H4 (cell line): ENCODE results near the gene ANKDD1A. TPM values are rescaled to one million over a fixed set of nuclear protein-coding genes. Genes with fewer than 3 reads are reported as not detected.

ENCODE experiments used
- DNase-seq: peaks from one replicate; pipeline ENCODE4 v3.0.0-alpha.2; 2015; ENCODE audit warnings: low spot score
- total RNA-seq: library from RNA; depleted of rRNA; stranded (reverse); fragments of >200 nt; shearing (Covaris generic); gene quantifications from 2 replicates; pipeline ENCODE4 v1.2.3, GENCODE V29; 2014

The ANKDD1A gene
- total RNA-seq, 1 experiment from 2014 or later: 1.1 TPM

DNA sequence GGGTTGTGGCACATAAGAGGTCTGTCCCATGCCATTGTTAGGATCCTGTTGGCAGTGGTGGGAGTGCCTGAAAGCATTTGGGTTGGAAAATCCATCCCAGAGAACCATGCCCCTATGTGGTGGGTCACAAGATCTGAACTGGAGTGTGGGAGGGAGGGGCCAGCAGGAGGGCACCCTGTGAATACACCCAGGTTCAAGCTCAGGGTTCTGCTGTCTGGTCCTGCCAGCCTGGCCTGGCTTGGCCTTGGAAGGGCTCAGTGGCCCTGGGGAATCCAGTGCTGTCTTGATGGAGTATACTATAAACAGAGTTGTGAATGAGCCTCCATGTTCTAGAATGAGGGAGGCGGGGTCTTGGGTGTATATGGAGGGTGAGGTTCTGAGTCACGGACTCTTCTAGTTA, 11.8 kb downstream of the ANKDD1A start:
- no peak for DNase-seq

DNA sequence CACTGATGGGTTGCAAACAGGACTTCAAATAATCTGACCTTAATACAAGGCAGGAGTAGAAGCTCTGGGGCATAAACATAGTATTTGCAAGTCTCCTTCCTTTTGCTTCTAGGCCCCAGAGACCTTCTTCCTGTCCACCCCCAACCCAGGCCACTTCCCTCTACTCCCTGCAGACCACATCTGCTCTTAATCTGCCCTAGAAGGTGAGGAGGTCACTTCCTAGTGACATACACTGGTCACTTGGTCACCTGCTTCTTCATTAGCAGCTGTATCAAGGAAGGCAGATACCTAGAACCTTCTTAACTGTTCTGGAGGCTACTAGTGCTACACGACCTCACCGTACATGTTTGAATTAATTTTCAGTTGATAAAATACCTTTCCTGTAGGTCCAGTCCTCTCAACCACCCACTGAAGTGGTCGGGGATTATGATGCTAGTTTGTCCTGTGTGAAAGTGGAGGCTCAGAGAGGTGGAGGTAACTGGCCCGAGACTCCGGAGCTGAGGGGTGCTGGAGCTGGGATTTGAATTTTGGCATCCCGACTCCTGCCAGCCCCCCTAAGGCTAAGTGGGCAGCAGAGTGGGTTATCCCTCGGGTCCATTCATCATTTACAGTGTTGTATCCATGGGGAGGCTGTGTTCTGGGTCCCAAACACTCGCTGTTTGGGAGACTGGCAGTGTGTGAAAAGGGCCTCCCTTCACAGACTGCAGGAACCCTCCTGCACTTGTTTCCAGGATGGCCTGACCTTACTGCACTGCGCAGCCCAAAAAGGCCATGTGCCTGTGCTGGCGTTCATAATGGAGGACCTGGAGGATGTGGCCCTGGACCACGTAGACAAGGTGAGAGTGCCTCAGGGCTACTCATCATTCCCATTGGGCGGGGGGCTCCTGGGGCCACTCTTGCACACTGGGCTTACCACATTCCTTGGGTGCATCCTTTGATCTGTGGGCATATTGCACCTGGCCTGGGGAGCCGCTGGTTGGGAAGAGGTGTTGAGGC, 13.9 kb downstream of the ANKDD1A start:
- no peak for DNase-seq

DNA sequence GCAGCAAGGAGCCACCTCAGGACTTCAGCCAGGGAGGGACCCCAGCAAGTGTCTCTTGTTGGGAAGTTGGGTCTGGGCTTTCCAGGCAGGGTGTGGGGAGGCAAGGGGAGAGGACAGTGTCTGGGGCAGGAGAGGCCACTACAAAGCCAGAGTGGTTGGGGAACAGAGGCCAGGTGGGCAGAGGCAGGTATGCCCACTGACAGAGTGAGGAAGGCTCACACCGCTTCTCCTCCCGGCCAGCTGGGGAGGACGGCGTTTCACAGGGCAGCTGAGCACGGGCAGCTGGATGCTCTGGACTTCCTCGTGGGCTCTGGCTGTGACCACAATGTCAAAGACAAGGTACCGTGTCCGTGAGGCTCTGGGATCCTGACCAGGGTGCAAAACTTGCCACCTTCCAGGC, 15.0 kb downstream of the ANKDD1A start:
- DNase-seq: no peak

DNA sequence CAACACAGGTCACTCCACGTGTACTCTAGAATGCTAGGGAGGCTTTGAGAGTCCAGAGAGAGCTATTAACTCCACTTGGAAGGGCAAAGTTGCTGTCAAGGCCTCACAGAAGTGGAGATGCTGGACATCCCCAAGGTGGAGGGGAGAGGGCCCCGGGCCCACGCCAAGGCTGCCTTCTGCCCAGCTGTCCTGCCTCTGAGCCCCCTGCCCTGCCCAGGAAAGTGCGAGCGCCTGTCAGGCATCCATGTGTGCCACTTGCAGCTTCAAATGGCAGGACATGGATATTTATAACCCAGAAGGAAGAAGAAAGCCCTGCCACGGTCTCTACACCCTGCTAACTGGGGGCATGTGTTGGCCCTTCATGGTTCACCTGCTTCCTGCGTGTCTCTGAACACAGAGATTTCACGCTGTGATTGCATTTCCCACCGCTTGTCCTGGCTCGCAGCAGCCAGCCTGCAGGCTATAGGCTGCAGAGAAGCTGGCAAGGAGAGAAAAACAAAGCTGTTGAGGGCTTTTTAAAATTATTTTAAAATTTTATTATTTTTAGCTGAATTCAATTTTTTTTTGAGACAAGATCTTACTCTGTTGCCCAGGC, 17.0 kb downstream of the ANKDD1A start:
- DNase-seq: no peak

DNA sequence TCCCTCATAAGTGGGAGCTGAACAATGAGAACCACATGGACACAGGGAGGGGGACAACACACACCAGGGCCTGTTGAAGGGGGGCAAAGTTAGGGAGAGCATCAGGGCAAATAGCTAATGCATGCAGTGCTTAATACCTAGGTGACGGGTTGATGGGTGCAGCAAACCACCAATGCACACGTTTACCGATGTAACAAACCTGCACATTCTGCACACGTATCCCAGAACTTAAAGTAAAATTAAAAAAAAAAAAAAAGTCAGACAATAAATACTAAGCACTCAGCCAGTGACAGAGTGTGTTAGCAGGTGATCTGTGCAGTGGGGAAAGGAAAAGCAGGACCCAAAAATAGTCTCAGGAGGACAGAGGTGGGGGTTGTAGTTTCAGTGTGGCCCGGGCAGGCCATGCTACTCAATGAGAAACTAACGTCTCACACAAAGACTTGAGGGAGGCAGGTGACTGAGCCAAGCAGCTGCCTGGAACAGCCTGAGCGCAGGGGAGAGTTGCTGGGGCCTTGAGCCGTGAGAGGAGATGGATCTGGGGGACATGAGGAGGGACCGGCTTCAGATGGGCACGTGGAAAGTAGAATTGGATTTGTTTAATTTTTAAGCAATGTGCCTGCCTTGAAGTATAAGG, 18.4 kb downstream of the ANKDD1A start:
- no peak for DNase-seq

DNA sequence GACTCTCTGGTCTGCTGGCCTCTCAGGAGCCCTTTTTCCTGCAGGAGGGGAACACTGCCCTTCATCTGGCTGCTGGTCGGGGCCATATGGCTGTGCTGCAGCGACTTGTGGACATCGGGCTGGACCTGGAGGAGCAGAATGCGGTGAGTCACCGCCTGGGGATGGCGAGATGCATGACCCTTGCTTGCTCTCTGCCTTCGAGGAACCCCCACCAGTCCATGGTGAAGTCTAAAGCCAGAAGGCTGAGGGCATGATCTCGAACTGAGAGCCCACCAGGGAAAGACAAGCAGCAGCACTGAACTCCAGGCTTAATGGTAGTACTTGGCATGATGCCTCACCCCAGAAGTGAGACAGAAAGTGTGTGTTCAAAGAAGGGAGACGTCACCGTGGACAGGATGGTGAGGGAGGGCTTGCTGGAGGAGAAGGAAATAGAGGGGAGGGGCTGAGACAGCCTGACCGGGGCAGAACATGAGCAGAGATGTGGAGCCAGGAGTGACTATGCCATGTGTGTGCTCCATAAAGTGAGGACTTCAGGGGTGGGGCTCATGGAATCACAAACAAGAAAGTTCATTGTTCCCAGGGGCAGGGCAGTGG, 19.2 kb downstream of the ANKDD1A start:
- DNase-seq: peak; percentile 31

DNA sequence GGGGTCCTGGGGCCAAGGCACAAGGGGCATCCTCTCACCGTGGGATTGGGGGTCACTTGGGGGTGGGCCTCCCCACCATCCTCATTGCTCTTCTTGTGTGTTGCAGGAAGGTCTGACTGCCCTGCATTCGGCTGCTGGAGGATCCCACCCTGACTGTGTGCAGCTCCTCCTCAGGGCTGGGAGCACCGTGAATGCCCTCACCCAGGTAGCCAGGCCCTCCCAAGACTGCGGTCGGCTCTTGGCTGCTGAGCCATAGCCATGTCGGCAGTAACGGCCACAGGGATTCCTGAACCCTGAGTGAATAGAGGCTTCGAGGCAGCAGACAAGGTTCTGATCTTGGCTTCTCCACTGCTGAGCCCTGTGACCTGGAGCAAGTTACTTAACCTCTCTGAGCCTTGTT, 19.7 kb downstream of the ANKDD1A start:
- no peak for DNase-seq

DNA sequence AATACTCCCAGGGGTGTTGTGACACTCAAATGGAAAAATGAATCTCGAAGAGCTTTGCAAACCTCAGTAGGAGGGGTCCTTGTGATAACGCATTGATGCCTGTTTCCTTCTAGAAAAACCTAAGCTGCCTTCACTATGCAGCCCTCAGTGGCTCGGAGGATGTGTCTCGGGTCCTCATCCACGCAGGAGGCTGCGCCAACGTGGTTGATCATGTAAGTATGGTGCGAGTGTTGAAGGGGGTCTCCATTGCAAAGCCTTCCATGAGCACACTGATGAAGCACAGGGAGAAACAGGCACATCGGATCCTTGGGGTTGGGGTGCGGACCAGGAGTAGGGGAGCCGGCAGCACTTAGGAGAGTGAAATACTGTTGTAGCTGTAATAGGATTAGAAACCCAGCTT, 22.3 kb downstream of the ANKDD1A start:
- DNase-seq: no peak

DNA sequence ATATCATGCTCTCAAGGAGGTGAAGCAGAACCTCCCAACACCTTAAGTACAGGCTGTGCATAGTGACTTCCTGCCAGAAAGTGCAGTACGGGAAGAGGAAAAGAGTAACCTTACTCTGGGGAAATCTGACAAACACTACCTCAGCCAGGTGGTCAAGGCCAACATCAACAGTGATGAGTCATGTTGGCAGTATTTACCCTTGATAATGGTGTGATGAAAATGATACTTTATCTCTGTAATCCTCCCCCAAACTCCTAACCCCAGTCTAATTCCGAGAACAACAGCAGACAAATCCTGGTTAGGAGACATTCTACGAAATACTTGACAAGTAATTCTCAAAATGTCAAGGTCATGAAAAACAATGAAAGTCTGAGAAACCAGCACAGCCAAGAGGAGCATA, 26.5 kb downstream of the ANKDD1A start:
- DNase-seq: no peak

DNA sequence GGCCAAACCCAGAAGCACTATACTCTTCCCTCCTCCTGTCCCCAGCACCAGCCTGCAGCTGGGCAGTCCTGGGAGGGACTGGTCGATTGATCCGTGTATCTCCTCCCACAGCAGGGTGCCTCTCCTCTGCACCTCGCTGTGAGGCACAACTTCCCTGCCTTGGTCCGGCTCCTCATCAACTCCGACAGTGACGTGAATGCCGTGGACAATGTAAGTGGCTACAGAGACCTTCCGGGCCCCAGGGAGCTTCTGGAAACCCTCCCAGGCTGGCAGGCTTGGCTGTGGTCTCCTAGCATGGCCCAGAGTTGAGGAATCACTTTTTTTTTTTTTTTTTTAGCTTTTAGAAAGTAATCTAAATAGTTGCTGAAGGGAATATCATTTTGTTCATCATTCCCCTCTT, 30.7 kb downstream of the ANKDD1A start:
- DNase-seq: no peak

DNA sequence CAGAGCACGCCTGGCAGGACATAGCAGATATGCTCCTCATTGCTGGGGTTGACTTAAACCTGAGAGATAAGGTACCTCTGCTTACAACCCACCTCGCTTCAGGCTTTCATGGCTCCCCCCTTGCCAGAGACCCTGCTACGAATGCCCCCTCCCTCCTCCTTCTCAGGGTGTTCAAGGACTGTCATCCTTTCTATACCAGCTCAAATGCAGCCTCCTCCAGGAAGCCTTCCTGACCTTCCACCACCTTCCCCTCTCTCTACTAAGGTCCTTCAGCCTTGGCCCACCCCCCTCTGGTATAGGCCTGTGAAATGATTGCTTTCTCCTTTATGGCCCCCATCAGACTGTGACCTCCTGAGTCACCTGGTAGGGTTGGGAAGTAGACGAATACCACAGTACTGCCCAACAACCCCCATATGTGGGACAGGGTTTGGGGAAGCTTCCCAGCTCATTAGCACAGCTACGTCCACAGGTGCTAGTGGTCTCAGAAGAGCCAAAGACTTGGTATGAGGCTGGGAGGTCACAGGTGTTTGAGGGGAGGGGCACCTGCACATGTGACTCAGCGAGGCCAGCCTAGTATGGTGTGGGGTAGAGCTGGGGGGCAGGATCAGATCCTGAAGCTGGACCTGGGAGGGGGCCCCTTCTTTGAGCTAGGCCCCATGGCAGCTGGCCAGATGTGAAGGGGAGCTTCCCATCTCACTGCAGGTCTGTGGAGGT, 32.0 kb downstream of the ANKDD1A start:
- DNase-seq: no peak

DNA sequence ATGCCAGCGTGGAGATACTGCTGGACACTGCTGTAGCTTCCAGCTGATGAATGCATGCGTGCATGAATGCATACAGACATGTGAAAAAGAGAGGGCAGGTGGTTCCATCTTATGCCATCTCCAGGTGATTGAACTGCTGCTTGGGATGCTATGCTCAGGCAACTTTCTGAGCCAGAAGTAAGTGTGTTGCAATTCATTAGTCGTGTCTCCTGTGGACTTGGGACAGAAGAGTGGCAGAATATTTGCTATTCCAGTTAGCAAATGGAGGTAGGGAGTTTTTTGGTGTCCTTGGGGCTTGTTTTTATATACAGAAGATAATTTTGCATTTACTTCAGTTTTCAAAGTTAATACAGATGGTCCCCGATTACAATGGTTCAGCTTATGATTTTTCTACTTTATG, 33.3 kb downstream of the ANKDD1A start:
- DNase-seq: no peak

DNA sequence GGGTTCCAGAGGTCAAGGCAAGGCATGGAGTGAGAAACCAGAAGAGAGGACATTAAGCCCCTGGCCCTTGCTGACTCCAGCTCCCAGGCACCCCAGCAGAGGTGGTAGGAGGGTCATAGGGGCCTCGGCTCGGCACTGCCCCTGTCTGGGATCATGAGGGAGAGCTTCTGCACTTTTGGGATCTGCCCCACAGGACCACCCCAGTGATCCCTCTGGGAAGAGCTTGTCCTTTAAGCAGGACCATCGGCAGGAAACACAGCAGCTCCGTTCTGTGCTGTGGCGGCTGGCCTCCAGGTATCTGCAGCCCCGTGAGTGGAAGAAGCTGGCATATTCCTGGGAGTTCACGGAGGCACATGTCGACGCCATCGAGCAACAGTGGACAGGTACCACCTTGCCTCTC, 35.5 kb downstream of the ANKDD1A start:
- DNase-seq: no peak

DNA sequence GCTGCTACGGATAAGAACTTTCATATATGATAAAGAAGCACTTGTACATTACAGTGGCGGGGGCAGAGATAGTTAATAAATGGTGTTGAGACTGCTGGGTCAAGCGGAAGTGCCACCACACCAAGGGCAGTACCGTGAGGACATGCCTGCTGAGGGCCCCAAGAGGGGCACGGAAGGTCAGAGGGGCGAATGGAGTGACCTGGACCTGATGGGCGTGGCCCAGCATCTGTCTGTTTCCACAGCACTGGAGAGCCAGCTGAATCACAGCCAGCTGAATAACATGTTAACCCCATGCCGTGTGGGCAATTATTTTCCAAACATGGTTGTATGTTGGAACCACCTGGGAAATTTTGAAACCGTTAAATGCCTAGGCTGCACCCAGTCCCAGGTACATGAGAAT, 37.2 kb downstream of the ANKDD1A start:
- no peak for DNase-seq

DNA sequence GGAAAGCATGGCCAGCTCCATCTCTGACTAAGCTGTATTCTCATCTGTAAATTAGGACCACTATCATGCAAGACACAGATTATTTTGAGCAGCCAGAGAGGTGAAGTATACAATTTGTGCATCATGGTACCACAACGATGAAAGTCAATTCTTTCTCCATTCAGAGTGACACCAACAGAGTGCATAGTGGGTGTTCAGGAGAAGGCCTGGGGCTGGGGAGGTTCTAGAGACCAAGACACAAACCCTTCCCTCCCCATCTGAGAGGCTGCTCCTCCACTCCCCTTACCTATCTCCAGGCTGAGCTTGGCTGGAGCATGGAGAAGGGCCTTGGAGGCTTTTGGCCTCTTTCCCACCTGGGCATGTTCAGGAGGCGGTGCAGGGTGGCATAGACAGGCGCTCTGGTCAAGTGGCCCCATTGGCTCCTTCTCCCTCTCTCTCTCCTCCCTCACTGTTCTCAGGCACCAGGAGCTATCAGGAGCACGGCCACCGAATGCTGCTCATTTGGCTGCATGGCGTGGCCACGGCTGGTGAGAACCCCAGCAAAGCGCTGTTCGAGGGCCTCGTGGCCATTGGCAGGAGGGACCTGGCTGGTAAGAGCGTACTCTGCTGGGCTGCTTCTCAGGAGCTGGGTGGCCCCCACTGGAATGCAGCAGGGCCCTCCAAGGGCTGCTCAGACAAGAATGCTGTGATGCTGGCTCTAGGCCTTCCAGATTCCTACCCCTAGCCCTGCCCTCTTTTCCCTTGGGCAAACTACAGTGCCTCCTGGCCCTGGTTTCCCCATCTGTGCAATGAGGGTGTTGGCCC, 37.9 kb downstream of the ANKDD1A start:
- DNase-seq: no peak

DNA sequence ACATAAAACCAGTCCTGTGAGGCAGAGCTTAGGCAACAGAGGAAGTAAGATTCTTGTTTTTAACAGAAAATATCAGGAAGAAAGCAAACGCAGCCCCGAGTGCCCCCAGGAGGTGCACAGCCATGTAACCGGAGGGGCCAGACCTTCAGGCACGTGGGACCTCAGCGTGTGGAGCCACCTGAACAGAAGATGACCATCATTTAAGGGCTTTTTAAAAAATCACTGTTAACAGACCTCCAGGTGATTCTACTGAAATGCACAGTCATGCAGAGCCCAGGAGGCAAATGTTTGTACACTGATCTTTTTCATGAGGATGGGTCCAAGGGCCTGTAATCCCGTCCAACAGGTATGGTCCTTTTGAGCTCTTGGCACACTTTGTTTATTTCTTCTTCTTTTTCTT, 39.2 kb downstream of the ANKDD1A start:
- no peak for DNase-seq

DNA sequence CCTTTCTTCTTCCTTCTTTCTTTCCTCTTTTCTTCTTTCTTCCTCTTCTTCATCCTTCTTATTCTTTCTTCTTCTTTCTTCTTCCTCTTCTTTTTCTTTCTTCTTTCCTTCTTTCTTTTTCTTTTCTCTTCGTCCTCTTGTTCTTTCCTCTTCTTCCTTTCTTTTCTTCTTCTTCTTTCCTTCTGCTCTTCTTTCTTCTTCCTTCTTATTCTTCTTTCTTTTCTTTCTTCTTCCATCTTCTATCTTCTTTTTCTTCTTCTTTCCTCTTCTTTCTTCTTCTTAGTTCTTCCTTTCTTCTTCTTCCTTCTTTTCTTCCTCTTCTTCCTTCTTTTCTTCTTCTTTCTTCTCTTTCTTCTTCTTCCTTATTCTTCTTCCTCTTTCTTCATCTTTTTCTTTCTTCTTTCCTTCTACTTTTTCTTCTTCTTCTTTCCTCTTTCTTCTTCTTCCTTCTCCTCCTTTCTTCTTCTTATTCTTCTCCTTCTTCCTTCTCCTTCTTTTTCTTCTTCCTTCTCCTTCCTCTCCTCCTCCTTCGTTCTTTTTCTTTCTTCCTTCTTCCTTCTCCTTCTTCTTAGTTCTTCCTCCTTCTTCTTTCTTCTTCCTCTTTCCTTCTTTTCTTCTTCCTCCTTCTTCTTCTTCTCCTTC, 40.2 kb downstream of the ANKDD1A start:
- DNase-seq: no peak

DNA sequence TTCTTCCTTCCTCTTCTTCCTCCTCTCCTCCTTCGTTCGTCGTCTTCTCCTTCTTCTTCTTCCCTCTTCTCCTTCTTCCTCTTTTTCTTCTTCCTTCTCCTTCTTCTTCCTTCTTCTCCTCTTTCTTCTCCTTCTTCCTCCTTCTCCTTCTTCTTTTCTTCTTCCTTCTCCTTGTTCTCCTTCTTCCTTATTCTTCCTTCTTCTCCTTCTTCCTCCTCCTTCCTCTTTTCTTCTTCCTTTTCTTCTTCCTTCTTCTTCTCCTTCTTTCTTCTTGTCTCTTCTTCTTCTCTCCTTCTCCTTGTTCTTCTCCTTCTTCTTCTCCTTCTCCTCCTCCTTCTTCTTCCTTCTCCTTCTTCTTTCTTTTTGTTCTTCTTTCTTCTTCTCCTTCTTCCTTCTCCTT, 42.7 kb downstream of the ANKDD1A start:
- no peak for DNase-seq

DNA sequence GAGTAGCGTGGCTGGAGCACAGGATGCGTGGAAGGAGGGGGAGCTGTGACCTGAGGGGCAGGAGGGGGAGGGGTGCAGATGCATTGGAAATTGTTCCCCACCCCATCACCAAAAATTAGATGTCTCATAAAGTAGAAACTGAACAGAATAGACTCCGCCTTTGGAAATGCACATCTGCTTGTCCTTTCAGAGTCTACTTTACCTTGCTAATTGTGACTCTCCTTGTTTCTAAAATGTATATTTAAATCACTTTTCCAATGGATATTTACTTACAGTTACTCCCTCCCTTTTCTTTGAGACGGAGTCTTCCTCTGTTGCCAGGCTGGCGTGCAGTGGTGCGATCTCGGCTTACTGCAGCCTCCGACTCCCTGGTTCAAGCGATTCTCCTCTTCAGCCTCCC, 47.4 kb downstream of the ANKDD1A start:
- no peak for DNase-seq

DNA sequence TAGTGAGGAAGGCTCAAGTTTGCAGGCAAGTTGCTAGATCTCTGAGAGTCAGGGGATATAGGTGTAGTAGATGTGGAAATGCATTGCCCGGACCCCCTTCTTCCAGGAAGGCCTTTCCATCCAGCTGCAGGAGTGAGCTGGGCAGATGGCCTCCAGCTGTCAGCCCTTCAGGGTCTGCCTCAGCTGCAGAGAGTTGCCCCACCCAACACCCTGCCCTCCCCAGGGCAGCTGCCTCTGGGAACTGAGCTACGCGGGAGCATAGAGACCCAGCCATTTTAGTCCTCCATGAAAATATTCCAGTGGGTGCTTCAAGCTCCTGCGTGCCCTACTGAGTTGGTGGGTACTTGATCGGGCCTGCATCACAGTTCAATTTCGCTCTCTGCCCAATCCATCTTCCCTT, 48.5 kb downstream of the ANKDD1A start:
- no peak for DNase-seq
